GM11168 (cell line): ENCODE data around the gene CASP5.

Source experiments
- in situ Hi-C: fragments of 300-500 bp; cut with MboI; formaldehyde crosslinking; loops from one replicate; pipeline ENCODE4 v1.12.0; 2022; ENCODE audit warnings: low sequenced_read_pairs; ENCODE audit not compliant: unreplicated experiment

Gene CASP5

DNA sequence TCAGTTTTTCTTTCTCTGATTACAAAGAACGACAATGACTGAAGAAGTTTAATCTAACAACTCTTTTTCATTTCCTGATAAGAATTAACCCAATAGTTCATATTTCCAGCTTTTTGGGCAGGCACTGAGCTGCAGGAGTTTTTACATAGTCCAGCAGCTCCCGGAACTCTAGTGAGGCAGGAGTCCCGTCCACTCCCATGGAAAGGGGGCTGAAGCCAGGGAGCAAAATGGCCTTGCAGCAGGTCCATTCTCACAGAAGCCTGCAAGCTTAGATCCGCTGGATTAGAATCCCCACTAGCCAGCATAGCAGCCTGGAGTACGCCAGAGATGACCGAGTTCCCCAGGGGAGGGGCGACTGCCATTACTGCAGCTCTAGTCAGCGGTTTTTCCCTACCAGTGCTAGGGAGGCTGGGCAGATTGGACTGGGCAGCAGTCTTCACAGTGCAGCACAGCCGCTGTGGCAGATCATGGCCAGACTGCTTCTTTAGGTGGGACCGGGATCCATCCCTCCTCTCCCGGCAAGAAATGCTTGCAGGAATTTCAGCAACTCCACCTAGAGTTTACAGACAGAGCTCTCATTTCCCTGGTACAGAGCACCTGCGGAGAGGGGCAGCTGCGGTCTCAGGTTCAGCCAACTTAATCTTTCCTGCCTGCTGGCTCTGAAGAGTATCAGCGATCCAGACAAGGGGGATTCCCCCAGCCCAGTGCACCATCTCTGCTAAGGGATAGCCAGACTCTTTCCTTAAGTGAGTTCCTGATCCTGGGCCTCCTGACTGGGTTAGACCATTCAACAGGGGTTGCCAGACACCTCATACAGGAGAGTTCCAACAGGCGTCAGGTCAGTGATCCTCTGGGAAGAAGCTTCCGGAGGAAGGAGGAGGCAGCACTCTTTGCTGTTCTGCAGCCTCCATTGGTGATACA, 53.9 kb downstream of the CASP5 start:
- in situ Hi-C loops, result no loop called here

- in situ Hi-C loops, result no loop called here
These were observed 54.6 kb downstream of the CASP5 start, which contains the start of gene CASP4 for GRCh38 chr11:104968355-104968855. CASP4 (minus strand) TSS chr11:104968574; CDS start chr11:104968525, 49 bp downstream.

DNA sequence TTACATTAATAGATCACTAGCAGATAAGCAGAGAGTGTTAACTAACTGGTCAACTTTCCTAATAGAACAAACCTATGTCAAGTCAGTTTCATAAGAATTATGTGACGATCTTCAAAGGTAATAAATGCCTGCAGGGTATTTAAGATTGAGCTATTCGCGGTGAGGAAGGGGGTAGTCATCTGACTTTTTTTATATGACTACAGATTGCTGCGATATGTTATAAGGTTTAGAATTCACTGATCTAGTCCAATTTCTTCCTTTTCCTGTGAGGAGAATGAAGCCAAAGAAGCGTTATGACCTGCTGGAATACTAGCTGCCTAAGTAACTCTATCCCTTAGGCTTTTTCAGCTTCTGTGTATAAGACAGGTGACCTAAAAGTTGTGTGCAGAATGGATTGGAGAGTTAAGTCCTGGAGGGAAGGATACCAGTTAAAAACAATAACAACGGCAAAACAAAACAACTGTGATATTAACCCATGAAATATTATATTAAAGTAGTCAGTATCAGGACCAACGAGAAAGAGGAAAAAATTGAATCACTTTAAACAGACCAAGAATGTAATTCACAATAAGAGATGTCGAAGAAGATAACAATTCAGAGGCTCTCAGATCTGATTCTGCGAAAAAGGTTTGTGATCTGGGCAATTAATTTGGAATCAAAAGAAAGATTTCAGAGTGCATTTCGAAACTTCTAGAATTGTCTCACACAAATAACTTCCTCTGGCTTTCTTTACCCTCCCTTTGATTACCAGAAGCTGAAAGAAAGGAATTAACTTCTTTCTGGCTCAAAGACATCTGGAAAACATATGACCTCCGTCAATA, 55.2 kb downstream of the CASP5 start:
- in situ Hi-C loops, result no loop called here

- in situ Hi-C loops, result no loop called here
These were observed 57.2 kb downstream of the CASP5 start for GRCh38 chr11:104965735-104966134.

DNA sequence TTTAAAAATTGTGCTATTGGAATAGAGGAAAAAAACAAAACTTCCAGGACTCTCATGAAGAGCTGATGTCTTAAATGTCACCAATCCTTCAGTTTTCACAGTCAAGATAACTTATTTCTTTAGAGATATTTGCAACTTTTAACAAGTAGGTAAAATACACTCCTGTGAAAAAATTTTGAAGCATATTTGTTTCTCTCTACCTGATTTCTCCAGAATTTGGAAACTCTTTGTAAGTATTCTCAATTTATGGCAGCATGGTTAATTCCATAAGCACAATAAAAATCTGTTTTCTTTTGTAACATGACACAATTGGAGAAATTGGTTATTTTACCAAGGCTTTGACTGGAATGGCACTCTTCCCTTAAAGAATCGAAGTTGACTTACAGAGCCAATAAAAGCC, 58.7 kb downstream of the CASP5 start:
- in situ Hi-C loops, result no loop called here

- in situ Hi-C loops, result no loop called here
These were observed 60.1 kb downstream of the CASP5 start for GRCh38 chr11:104962852-104963251.

DNA sequence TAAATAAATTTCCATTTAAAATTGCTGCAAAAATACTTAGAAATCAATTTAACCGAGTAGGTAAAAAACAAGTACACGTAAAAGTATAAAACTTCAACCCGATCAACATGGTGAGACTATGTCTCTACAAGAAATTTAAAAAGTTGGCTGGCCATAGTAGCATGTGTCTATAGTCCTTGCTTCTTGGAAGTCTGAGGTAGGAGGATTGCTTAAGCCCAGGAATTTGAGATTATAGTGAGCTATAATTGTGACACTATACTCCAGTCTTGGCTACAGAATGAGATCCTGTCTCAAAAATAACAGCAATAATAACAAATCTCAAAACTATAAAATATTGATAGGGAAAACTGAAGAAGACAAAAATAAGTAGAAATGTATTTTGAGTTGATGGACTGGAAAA, 65.7 kb downstream of the CASP5 start:
- in situ Hi-C loops, result no loop called here

GRCh38 chr11:104956528-104956927, 66.4 kb downstream of the CASP5 start:
- in situ Hi-C loops, result no loop called here

- in situ Hi-C loops, result no loop called here
These were observed 76.1 kb downstream of the CASP5 start for GRCh38 chr11:104946907-104947306.
